ENCODE measurements around the gene SMARCA4. TPM values are rescaled to one million over a fixed set of nuclear protein-coding genes. Genes with fewer than 3 reads are reported as not detected.
"Not testable (repeated sequence)": the region's sequence is repeated elsewhere in the genome, so short reads cannot be mapped to it uniquely, and the experiment has no call there.

SMARCA4 gene
- total RNA-seq, 1 experiment from 2014 or later, result 103 TPM

- Histone ChIP-seq H3K9me3 (ENCODE audit: low read length) (no peaks in the 10 kb centered on the region), H3K36me3 (ENCODE audit: insufficient read depth, low read length) (peaks cover 4% of the 10 kb centered on the region; the same call in 1 of the 2 replicates), H3K27me3 (ENCODE audit: low read length) (no peaks in the 10 kb centered on the region), H3K9me2 (replicated peaks; ENCODE audit: insufficient read depth, low read length) (no peaks in the 10 kb centered on the region), H3K79me2 (ENCODE audit: low read length) (peaks cover 21% of the 10 kb centered on the region), H4K20me1 (ENCODE audit: insufficient read depth, low read depth, low read length) (peaks cover 18% of the 10 kb centered on the region; the same call in 1 of the 2 replicates), H3K9ac (ENCODE audit: low read length) (no peak overlapping the region), H2AFZ (ENCODE audit: low read length) (no peak overlapping the region), H3K4me2 (ENCODE audit: low read depth, low read length, poor library complexity, severe bottlenecking) (no peak overlapping the region), H3K4me3 (ENCODE audit: low read length) (no peak overlapping the region), H3K4me1 (ENCODE audit: low read length) (no peaks in the 10 kb centered on the region), H3K27ac (ENCODE audit: low read length) (no peak overlapping the region)
- no peak for DNase-seq
Observed at GRCh38 chr19:10988380-10988779, 27.6 kb downstream of the SMARCA4 start.

- no peaks in the 10 kb centered on the region for H3K4me1 ChIP-seq (ENCODE audit: low read length)
- DNase-seq, result no peak
- no peak overlapping the region for H3K9ac ChIP-seq (ENCODE audit: low read length)
- H3K9me2 ChIP-seq (replicated peaks; ENCODE audit: insufficient read depth, low read length), result no peaks in the 10 kb centered on the region
- H3K4me3 ChIP-seq (ENCODE audit: low read length), result no peak overlapping the region
- H2AFZ ChIP-seq (ENCODE audit: low read length), result no peak overlapping the region
- no peaks in the 10 kb centered on the region for H3K9me3 ChIP-seq (ENCODE audit: low read length)
- no peaks in the 10 kb centered on the region for H3K27me3 ChIP-seq (ENCODE audit: low read length)
- H3K27ac ChIP-seq (ENCODE audit: low read length), result no peak overlapping the region
- no peak overlapping the region for H3K4me2 ChIP-seq (ENCODE audit: low read depth, low read length, poor library complexity, severe bottlenecking)
- H3K79me2 ChIP-seq (ENCODE audit: low read length), result peaks cover 16% of the 10 kb centered on the region
- peaks cover 18% of the 10 kb centered on the region; the same call in 1 of the 2 replicates for H4K20me1 ChIP-seq (ENCODE audit: insufficient read depth, low read depth, low read length)
- H3K36me3 ChIP-seq (ENCODE audit: insufficient read depth, low read length), result peaks cover 4% of the 10 kb centered on the region; the same call in 1 of the 2 replicates
Observed at GRCh38 chr19:10988921-10989320, 28.1 kb downstream of the SMARCA4 start.

GRCh38 chr19:10991076-10991475, 30.2 kb downstream of the SMARCA4 start:
- H3K27ac ChIP-seq (ENCODE audit: low read length), result no peak overlapping the region
- H3K9ac ChIP-seq (ENCODE audit: low read length), result no peak overlapping the region
- no peaks in the 10 kb centered on the region for H3K9me3 ChIP-seq (ENCODE audit: low read length)
- no peaks in the 10 kb centered on the region for H3K4me1 ChIP-seq (ENCODE audit: low read length)
- no peaks in the 10 kb centered on the region for H3K79me2 ChIP-seq (ENCODE audit: low read length)
- no peak overlapping the region for H3K4me3 ChIP-seq (ENCODE audit: low read length)
- no peak overlapping the region for H2AFZ ChIP-seq (ENCODE audit: low read length)
- DNase-seq, result no peak
- H3K9me2 ChIP-seq (replicated peaks; ENCODE audit: insufficient read depth, low read length), result no peaks in the 10 kb centered on the region
- no peak overlapping the region for H3K4me2 ChIP-seq (ENCODE audit: low read depth, low read length, poor library complexity, severe bottlenecking)
- no peaks in the 10 kb centered on the region for H3K27me3 ChIP-seq (ENCODE audit: low read length)
- peaks cover 11% of the 10 kb centered on the region; the same call in 1 of the 2 replicates for H4K20me1 ChIP-seq (ENCODE audit: insufficient read depth, low read depth, low read length)
- H3K36me3 ChIP-seq (ENCODE audit: insufficient read depth, low read length), result peaks cover 14% of the 10 kb centered on the region; the same call in 1 of the 2 replicates

GRCh38 chr19:10991521-10992081, 30.8 kb downstream of the SMARCA4 start:
- H3K27ac ChIP-seq (ENCODE audit: low read length), result no peak overlapping the region
- no peak overlapping the region for H3K9ac ChIP-seq (ENCODE audit: low read length)
- H3K4me1 ChIP-seq (ENCODE audit: low read length), result no peaks in the 10 kb centered on the region
- no peak overlapping the region for H3K4me2 ChIP-seq (ENCODE audit: low read depth, low read length, poor library complexity, severe bottlenecking)
- H2AFZ ChIP-seq (ENCODE audit: low read length), result no peak overlapping the region
- no peak overlapping the region for H3K4me3 ChIP-seq (ENCODE audit: low read length)
- no peaks in the 10 kb centered on the region for H3K79me2 ChIP-seq (ENCODE audit: low read length)
- H3K36me3 ChIP-seq (ENCODE audit: insufficient read depth, low read length), result peaks cover 14% of the 10 kb centered on the region; the same call in 1 of the 2 replicates
- H3K9me3 ChIP-seq (ENCODE audit: low read length), result no peaks in the 10 kb centered on the region
- H3K9me2 ChIP-seq (replicated peaks; ENCODE audit: insufficient read depth, low read length), result no peaks in the 10 kb centered on the region
- peaks cover 11% of the 10 kb centered on the region; the same call in 1 of the 2 replicates for H4K20me1 ChIP-seq (ENCODE audit: insufficient read depth, low read depth, low read length)
- no peaks in the 10 kb centered on the region for H3K27me3 ChIP-seq (ENCODE audit: low read length)
- no peak for DNase-seq

- H3K79me2 ChIP-seq (ENCODE audit: low read length); H3K9me3 ChIP-seq (ENCODE audit: low read length); H3K27ac ChIP-seq (ENCODE audit: low read length); H3K4me1 ChIP-seq (ENCODE audit: low read length); H2AFZ ChIP-seq (ENCODE audit: low read length); H3K4me3 ChIP-seq (ENCODE audit: low read length); H4K20me1 ChIP-seq (ENCODE audit: insufficient read depth, low read depth, low read length); H3K4me2 ChIP-seq (ENCODE audit: low read depth, low read length, poor library complexity, severe bottlenecking); DNase-seq; H3K9ac ChIP-seq (ENCODE audit: low read length); H3K9me2 ChIP-seq (replicated peaks; ENCODE audit: insufficient read depth, low read length); H3K27me3 ChIP-seq (ENCODE audit: low read length): not testable (repeated sequence)
- peaks cover 14% of the 10 kb centered on the region; the same call in 1 of the 2 replicates for H3K36me3 ChIP-seq (ENCODE audit: insufficient read depth, low read length)
Observed at GRCh38 chr19:10992174-10992573, 31.3 kb downstream of the SMARCA4 start.

GRCh38 chr19:10995926-10996600, 35.2 kb downstream of the SMARCA4 start:
- H3K9ac ChIP-seq (ENCODE audit: low read length), result no peak overlapping the region
- no peak overlapping the region for H3K27ac ChIP-seq (ENCODE audit: low read length)
- no peak overlapping the region for H3K4me3 ChIP-seq (ENCODE audit: low read length)
- no peak overlapping the region for H2AFZ ChIP-seq (ENCODE audit: low read length)
- no peaks in the 10 kb centered on the region for H3K27me3 ChIP-seq (ENCODE audit: low read length)
- H3K36me3 ChIP-seq (ENCODE audit: insufficient read depth, low read length), result peaks cover 14% of the 10 kb centered on the region; the same call in 1 of the 2 replicates
- no peaks in the 10 kb centered on the region for H3K4me1 ChIP-seq (ENCODE audit: low read length)
- H3K9me3 ChIP-seq (ENCODE audit: low read length), result no peaks in the 10 kb centered on the region
- DNase-seq, result no peak
- 0 out of 2 replicates have a peak, but pooled peaks cover 1% of the 10 kb centered on the region for H4K20me1 ChIP-seq (ENCODE audit: insufficient read depth, low read depth, low read length)
- no peak overlapping the region for H3K4me2 ChIP-seq (ENCODE audit: low read depth, low read length, poor library complexity, severe bottlenecking)
- no peaks in the 10 kb centered on the region for H3K79me2 ChIP-seq (ENCODE audit: low read length)
- H3K9me2 ChIP-seq (replicated peaks; ENCODE audit: insufficient read depth, low read length), result no peaks in the 10 kb centered on the region

- H3K36me3 ChIP-seq (ENCODE audit: insufficient read depth, low read length), result peaks cover 20% of the 10 kb centered on the region; the same call in 1 of the 2 replicates
Observed at GRCh38 chr19:10998045-10998533, 37.3 kb downstream of the SMARCA4 start.

GRCh38 chr19:10998666-10999065, 37.8 kb downstream of the SMARCA4 start:
- peaks cover 20% of the 10 kb centered on the region; the same call in 1 of the 2 replicates for H3K36me3 ChIP-seq (ENCODE audit: insufficient read depth, low read length)
- H3K27me3 ChIP-seq (ENCODE audit: low read length), result no peaks in the 10 kb centered on the region
- H2AFZ ChIP-seq (ENCODE audit: low read length), result no peak overlapping the region
- H3K4me2 ChIP-seq (ENCODE audit: low read depth, low read length, poor library complexity, severe bottlenecking), result no peak overlapping the region
- H3K27ac ChIP-seq (ENCODE audit: low read length), result no peak overlapping the region
- H3K9me3 ChIP-seq (ENCODE audit: low read length), result no peaks in the 10 kb centered on the region
- H3K4me3 ChIP-seq (ENCODE audit: low read length), result no peak overlapping the region
- H3K4me1 ChIP-seq (ENCODE audit: low read length), result no peaks in the 10 kb centered on the region
- no peaks in the 10 kb centered on the region for H3K9me2 ChIP-seq (replicated peaks; ENCODE audit: insufficient read depth, low read length)
- no peak overlapping the region for H3K9ac ChIP-seq (ENCODE audit: low read length)
- no peak for DNase-seq
- 0 out of 2 replicates have a peak, but pooled peaks cover 2% of the 10 kb centered on the region for H3K79me2 ChIP-seq (ENCODE audit: low read length)
- no peaks in the 10 kb centered on the region for H4K20me1 ChIP-seq (ENCODE audit: insufficient read depth, low read depth, low read length)

More at GRCh38 chr19:10998045-10998533, 37.3 kb downstream of the SMARCA4 start:
- H3K9me2 ChIP-seq (replicated peaks; ENCODE audit: insufficient read depth, low read length), result no peaks in the 10 kb centered on the region
- no peak for DNase-seq
- H3K4me2 ChIP-seq (ENCODE audit: low read depth, low read length, poor library complexity, severe bottlenecking), result no peak overlapping the region
- H4K20me1 ChIP-seq (ENCODE audit: insufficient read depth, low read depth, low read length), result no peaks in the 10 kb centered on the region
- 0 out of 2 replicates have a peak, but pooled peaks cover 2% of the 10 kb centered on the region for H3K79me2 ChIP-seq (ENCODE audit: low read length)
- no peak overlapping the region for H2AFZ ChIP-seq (ENCODE audit: low read length)
- no peaks in the 10 kb centered on the region for H3K4me1 ChIP-seq (ENCODE audit: low read length)
- H3K27me3 ChIP-seq (ENCODE audit: low read length), result no peaks in the 10 kb centered on the region
- no peak overlapping the region for H3K27ac ChIP-seq (ENCODE audit: low read length)
- no peak overlapping the region for H3K9ac ChIP-seq (ENCODE audit: low read length)
- no peaks in the 10 kb centered on the region for H3K9me3 ChIP-seq (ENCODE audit: low read length)
- no peak overlapping the region for H3K4me3 ChIP-seq (ENCODE audit: low read length)

Data from Karpas-422 (cell line).